AG20443 (cell line): ENCODE data around the gene ERVH48-1.
"Not testable (repeated sequence)": the region's sequence is repeated elsewhere in the genome, so short reads cannot be mapped to it uniquely, and the experiment has no call there.

ENCODE experiments used
- DNase-seq: peaks from one replicate; pipeline ENCODE4 v3.0.0; 2012; ENCODE audit warnings: low spot score, mixed read lengths

The ERVH48-1 gene

GRCh38 chr21:42925114-42925926 is at the start of gene ERVH48-1:
ERVH48-1 (minus strand) TSS chr21:42925630; CDS start chr21:42919006, 6,624 bp downstream.
- DNase-seq = no peak

DNA sequence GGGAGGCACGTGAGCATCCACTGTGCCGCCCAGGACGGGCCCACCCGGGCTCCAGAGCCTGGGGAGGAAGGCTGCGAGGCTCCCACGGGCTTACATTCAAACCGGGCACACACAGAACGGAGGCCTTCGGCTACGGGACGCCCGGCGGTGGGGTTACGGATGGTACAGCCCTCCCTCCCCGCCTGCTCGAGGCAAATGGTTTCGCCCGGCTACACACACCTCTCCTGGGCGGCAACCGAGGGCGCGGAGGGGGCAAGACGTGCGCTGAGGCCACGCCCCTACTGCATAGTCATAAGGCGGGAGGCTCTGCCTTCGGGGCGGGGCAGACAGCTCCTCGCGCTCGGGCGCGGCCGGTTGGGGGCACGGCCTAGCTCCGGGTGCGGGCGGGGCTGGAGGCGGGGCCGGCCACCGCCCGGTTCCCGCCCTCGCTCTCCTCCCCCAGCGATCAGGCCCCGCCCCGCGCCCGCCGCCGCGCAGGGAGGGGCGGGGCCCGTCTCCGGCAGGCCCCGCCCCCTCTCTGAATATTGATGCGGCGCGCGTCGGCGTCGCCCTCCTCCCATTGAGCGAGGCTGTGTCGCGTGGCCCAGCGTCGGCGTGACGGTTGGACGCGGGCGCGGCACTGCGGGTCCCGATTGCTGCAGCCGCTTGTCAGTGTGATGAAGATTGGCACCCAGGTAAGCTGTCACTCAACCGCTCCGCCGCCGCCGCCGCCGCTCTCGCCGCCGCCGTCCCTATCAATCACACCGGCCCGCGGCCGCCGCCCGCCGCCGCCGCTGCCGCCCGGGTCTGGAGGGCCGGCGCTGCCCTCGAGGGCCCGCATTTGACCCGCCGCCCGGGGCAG is 48.8 kb upstream of the ERVH48-1 start, which contains the start of gene PKNOX1:
Gene PKNOX1, plus strand, starts transcription at position 572 of the 841 bp plus-strand sequence. CDS start 29,820 bp downstream, outside the sequence.
- peak; percentile 99 for DNase-seq

DNA sequence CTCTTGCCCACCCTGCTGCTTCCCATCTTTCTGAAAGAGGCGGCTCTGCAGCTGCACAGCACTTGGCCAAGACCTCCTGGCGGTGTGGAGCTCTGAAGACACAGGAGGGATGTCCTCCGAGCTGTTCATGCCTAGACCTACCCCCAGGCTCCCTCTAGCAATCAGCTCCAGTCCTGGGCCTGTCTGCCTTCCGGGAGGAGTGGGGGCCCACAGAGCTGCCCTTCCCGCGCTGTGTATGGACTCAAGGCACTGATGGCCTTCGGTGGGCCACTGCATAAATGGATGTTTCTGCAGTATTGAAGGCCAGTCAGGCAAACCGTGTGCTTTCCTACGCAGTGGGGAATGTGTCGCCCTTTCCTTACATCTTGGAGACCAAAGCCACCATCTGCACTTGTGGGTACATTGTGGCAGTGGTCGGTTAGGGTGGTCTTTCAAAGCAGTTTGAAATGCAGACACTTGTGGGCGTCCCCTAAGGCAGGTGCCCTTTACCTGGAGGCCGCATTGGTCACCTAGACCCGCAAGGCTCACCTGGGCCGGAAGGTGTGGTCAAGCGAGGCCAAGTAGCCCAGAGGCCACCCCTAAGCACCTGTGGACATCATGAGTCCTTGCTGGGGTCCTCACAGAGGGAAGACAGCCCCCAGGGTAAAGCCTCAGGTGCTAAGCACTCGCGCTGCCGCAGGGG is 48.0 kb upstream of the ERVH48-1 start:
- DNase-seq = no peak

DNA sequence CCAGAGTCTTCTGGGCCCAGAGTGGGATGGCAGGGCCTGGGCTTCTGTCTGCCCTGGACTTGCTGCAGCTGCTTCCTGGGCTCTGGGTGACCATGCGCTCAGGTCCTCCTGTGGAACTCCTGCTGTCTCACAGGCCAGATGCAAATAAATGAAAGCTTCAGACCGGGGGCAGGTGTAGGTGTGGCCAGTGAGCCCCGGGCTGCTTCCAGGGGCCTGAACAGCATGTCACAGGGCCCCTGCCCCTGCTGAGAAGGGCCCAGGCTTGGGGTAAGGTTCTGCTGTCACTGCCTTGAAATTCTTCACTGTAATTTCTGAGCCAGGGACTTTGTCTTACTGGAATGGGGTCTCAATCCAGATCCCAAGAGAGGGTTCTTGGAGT is 46.5 kb upstream of the ERVH48-1 start:
- DNase-seq = no peak

DNA sequence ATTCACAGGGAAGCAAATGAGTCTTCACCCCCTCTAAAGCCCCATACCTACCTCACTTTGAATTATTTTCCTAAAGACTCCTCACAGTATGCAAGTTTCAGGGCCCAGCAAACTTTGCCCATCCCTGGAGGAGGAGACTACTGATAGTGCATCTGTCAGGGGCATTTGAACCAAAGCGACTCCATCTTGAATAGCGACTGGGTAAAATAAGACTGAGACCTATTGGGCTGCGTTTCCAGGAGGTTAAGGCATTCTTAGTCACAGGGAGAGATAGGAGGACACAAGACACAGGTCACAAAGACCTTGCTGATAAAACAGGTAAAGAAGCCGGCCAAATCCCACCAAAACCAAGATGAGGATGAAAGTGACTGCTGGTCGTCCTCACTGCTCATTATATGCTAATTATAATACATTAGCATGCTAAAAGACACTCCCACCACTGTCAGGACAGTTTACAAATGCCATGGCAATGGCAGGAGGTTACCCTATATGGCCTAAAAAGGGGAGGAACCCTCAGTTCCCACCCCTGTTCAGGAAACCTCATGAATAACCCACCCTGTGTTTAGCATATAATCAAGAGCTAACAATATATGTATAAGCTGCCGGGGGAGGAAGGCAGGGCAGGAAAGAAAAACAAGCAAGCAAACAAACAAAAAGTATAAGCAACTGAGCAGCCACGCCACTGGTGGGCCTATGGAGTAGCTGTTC is 45.7 kb upstream of the ERVH48-1 start:
- DNase-seq = no peak

GRCh38 chr21:42969193-42969600 is 43.8 kb upstream of the ERVH48-1 start:
- no peak for DNase-seq

GRCh38 chr21:42967616-42968015 is 42.2 kb upstream of the ERVH48-1 start:
- DNase-seq = not testable (repeated sequence)

DNA sequence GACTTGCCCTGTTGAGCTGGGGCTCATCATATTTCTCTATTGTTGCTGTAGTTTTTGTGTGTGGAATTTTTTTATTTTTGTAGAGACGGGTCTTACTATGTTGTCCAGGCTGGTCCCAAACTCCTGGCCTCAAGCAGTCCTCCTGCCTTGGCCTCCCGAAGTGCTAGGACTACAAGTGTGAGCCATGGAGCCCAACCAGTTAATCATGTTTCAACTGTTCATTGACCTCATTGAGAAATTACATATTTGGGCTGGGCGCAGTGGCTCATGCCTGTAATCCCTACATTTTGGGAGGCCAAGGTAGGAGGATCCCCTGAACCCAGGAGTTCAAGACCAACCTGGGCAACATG is 39.8 kb upstream of the ERVH48-1 start:
- DNase-seq = no peak

DNA sequence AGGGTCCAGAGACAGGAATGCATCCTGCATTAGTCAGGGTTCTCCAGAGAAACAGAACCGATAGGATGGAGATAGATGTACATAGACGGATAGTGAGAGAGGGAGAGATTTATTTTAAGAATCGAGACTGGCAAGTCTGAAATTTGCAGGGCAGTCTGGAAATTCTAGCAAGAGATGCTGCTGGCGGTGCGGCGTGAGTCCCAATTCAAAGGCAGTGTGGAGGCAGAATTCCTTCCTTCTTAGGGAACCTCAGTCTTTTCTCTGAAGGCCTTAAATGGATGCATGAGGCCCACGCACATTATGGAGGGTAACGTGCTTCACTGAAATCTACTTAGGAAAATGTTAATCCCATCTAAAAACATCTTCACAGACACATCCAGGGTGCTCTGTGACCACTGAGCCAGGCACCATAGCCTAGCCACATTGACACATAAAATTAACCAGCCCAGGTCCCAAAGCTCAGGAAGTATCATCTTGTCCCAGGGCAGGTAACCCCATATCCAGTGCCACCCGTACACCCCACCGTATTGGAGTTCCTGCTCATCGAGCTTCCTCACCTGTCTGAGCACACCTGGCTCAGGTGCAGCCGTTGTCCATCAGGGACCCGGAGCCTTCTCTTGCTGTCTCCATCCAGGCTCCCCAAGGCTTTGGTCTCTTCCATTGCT is 39.2 kb upstream of the ERVH48-1 start:
- DNase-seq = no peak

DNA sequence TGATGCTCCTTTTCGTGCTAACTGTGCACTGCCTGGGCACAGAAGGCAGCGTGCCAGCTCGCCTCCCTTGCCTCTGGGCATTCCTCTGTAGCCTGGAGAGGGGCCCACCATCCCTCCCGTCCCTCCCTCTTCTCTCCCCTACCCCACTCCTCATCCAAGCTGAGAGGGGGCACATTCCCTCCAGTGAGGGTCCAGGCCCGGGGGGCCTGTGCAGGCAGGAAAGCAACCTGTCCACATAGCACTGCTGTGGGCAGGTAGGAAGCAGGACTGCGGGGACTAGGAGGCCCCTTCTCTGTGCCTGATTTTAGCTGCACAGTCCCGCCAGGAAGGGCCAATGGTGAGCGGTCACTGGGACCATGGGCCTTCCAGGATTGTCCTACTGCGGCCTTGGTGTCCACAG is 38.7 kb upstream of the ERVH48-1 start:
- no peak for DNase-seq

GRCh38 chr21:42962380-42963007 is 37.1 kb upstream of the ERVH48-1 start:
- DNase-seq = no peak

DNA sequence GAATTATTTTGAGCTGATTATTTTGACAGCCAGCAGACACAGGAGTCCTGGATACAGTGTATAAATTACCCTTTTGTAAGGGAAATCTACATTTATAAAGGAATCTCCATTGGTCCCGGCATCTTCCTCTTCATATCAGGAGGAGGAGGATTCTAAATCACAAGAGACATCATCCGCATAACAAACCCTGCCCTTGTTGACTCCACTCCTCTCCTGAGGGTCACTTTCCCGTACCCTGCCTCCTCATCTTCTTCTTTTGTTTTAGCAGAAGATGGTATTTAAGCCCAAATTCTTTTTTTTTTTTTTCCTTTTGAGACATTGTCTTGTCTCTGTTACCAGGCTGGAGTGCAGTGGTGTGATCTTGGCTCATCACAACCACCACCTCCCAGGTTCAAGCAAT is 34.3 kb upstream of the ERVH48-1 start:
- no peak for DNase-seq

DNA sequence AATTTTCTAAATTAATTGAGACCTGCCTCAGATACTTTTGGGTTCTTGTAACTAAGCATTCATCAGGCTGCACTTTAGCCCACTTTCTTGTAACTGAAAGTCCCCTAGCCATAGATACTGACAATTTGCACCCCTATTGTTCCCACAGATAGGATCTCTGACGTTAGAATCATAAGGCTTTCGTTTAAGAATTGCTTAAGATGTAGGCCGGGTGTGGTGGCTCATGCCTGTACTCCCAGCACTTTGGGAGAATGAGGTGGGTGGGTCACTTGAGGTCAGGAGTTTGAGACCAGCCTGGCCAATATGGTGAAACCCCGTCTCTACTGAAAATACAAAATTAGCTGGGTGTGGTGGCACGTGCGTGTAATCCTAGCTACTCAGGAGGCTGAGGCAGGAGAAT is 32.7 kb upstream of the ERVH48-1 start:
- not testable (repeated sequence) for DNase-seq

GRCh38 chr21:42956824-42957630 is 31.6 kb upstream of the ERVH48-1 start:
- DNase-seq = no peak

DNA sequence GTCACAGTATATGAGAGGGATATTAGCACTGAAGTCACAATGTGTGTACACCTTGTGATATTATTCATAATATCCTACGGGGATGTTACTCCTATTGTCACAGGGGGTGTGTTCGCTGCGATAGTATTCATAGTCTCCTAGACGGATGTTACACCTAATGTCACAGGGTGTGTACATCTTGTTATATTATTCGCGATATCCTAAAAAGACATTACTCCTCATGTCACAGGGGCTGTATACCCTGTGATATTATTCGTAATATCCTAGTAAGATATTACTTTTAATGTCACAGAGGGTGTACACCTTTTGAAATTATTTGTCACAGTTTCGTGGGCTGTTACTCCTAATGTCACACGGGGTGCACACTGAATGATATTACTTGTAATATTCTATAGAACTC is 25.8 kb upstream of the ERVH48-1 start:
- DNase-seq = not testable (repeated sequence)

GRCh38 chr21:42949094-42949755 is 23.8 kb upstream of the ERVH48-1 start:
- DNase-seq = not testable (repeated sequence)

GRCh38 chr21:42942244-42942643 is 16.8 kb upstream of the ERVH48-1 start:
- DNase-seq = no peak

- no peak for DNase-seq
Measured at GRCh38 chr21:42941696-42942085, 16.3 kb upstream of the ERVH48-1 start.
